ENCODE measurements around the gene CA11. TPM values are rescaled to one million over a fixed set of nuclear protein-coding genes. Genes with fewer than 3 reads are reported as not detected.

Gene CA11
- total and polyA plus RNA-seq, 9 of the 15 experiments (the other 6 are each of a cell fraction or from before 2014, with no cell fraction given), result 2.9 to 19.9 (median 8.3) TPM

- TF ChIP-seq CUX1 (CRISPR knock-in tag; IDR thresholded peaks at IDR 0.05) (no peak), USF1 (CRISPR knock-in tag; IDR thresholded peaks at IDR 0.05) (peak; percentile 17; the same call in 1 of the 2 replicates), NFE2L1 (tag; IDR thresholded peaks at IDR 0.05; ENCODE audit: borderline replicate concordance, low read depth) (no peak), CEBPG (CRISPR knock-in tag; IDR thresholded peaks at IDR 0.05) (no peak), CEBPG (tag; conservative IDR thresholded peaks at IDR 0.05 in 1 of 2, IDR thresholded peaks at IDR 0.05 in 1 of 2) (peak; percentile 23 to 60; a peak in 1 of 4 replicates), EHMT2 (IDR thresholded peaks at IDR 0.05) (0 out of 2 replicates have a peak, but pooled peaks have one; percentile 7), FOS (IDR thresholded peaks at IDR 0.05; ENCODE audit: extremely low read depth, insufficient read length) (no peak), CC2D1A (IDR thresholded peaks at IDR 0.05) (peak; percentile 92), ZNF639 (CRISPR knock-in tag; conservative IDR thresholded peaks at IDR 0.05 in 1 of 2, IDR thresholded peaks at IDR 0.05 in 1 of 2) (peak in 1 of 2 experiments; percentile 57; a peak in 1 of 4 replicates), C11orf30 (IDR thresholded peaks at IDR 0.05; ENCODE audit: low read depth) (peak; percentile 59; the same call in 1 of the 2 replicates), ZKSCAN8 (CRISPR knock-in tag; IDR thresholded peaks at IDR 0.05) (no peak), IFI16 (CRISPR knock-in tag; IDR thresholded peaks at IDR 0.05) (no peak), YY1 (IDR thresholded peaks at IDR 0.05; ENCODE audit: borderline replicate concordance in 1 of 3, control insufficient read depth in 1 of 3, extremely low read depth in 1 of 3, insufficient read depth in 3 of 3, insufficient read length in 1 of 3, insufficient replicate concordance in 2 of 3, low read depth in 1 of 3, low read length in 2 of 3) (peak in 1 of 3 experiments; percentile 64), GTF3C2 (IDR thresholded peaks at IDR 0.05; ENCODE audit: borderline replicate concordance, extremely low read depth, insufficient read length) (no peak), KLF6 (CRISPR knock-in tag; IDR thresholded peaks at IDR 0.05; ENCODE audit: borderline replicate concordance) (no peak)
Observed at GRCh38 chr19:48588670-48589401, 57.2 kb downstream of the CA11 start (continued).

Data from K562 (cell line).